Epithelial cell of esophagus (primary cell): ENCODE data around the gene UBE2G2.

Experiments used
- DNase-seq: peaks from one replicate; pipeline ENCODE4 v3.0.0; 2010; ENCODE audit warnings: low read depth
- H3K4me3 ChIP-seq: 2 replicates; pipeline ENCODE4 v1.5.1; 2011; ENCODE audit warnings: mild to moderate bottlenecking, low read length, control low read depth
- TF ChIP-seq, protein P1 (sequence below): IDR thresholded peaks from 2 replicates; pipeline ENCODE4 v1.5.1; 2011; ENCODE audit warnings: low read depth, mild to moderate bottlenecking, low read length, control low read depth, inconsistent platforms; ENCODE audit not compliant: insufficient read depth; ENCODE audit errors: missing control alignments

The UBE2G2 gene

DNA sequence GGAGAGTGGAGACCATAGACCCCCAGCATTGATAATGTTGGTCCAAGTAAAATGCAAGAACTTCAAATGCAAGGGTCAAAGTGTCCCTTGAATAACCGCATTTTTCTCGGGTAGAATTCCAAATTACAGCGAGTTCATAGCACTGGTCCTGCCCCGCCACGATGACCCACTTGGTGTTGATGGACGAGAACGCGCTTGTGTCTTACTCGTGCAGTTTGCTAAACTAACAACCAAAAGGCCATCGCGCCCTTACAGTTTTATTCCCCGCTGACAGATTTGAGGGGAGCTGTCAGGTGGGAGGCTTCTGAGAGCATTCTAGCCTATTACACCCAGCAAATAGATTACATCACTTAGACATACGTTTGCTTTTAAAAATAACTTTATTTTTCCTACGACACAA, 72.9 kb downstream of the UBE2G2 start:
- TF ChIP-seq, protein P1, sequence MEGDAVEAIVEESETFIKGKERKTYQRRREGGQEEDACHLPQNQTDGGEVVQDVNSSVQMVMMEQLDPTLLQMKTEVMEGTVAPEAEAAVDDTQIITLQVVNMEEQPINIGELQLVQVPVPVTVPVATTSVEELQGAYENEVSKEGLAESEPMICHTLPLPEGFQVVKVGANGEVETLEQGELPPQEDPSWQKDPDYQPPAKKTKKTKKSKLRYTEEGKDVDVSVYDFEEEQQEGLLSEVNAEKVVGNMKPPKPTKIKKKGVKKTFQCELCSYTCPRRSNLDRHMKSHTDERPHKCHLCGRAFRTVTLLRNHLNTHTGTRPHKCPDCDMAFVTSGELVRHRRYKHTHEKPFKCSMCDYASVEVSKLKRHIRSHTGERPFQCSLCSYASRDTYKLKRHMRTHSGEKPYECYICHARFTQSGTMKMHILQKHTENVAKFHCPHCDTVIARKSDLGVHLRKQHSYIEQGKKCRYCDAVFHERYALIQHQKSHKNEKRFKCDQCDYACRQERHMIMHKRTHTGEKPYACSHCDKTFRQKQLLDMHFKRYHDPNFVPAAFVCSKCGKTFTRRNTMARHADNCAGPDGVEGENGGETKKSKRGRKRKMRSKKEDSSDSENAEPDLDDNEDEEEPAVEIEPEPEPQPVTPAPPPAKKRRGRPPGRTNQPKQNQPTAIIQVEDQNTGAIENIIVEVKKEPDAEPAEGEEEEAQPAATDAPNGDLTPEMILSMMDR = no peak
- DNase-seq = no peak
- H3K4me3 ChIP-seq = no peak overlapping the region

DNA sequence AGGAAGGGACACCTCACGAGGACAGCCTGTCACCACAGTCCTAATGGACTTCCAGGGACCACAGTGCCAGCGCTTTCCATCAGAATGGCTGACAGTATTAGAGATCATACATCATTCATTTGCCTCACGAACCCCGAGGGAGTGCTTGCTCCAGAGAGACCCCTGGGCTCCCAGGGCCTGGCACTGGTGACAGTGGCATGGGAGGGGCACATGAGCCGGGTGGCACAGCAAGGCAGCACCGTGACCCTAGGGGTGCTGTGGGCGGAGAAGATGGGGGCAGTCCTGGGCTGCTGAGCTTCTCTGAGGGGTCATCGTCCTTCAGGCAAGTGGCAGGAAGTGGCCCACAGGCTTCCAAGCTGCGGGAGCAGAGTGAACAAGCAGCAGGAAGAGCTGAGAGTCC, 73.9 kb downstream of the UBE2G2 start:
- TF ChIP-seq, protein P1 = no peak
- no peak for DNase-seq
- no peak overlapping the region for H3K4me3 ChIP-seq

DNA sequence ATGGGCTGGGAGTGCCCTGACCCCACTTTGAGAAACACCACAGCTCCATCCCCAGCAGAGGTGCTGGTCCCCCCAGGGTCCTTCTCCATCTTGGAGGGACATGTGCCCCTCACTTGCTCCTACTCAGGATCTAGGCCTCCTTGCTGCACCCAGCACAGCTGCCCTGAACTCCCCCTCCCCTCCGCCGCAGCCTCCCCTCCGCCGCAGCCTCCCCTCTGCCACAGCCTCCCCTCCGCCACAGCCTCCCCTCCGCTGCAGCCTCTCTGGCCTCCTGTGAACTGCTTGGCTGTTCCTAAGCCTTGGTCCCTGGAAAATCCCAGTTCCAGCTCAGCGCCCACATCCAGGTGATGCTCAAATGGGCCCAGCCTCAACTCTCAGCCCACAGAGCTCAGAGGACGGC, 74.3 kb downstream of the UBE2G2 start:
- TF ChIP-seq, protein P1 = no peak
- H3K4me3 ChIP-seq = no peak overlapping the region
- DNase-seq = no peak

DNA sequence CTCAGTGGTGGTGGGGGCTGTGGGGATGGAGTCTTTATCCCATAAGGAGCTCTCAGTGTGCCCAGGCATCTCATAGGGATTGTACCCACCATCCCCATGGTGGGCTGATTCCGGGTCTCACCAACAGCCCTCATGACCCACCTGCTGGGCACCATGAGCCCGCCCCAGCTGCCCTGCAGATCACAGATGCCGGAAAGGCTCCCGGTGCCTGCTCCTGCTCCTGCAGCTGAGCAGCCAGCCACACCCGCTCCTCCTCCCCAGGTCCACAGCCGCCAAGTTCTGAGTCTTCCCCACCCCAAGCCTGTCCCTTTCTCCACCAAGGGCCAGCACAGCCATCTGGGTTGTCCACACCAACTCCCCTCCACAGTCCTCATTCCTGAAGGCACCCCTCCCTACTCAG, 74.8 kb downstream of the UBE2G2 start:
- TF ChIP-seq, protein P1 = no peak
- H3K4me3 ChIP-seq = no peak overlapping the region
- no peak for DNase-seq

DNA sequence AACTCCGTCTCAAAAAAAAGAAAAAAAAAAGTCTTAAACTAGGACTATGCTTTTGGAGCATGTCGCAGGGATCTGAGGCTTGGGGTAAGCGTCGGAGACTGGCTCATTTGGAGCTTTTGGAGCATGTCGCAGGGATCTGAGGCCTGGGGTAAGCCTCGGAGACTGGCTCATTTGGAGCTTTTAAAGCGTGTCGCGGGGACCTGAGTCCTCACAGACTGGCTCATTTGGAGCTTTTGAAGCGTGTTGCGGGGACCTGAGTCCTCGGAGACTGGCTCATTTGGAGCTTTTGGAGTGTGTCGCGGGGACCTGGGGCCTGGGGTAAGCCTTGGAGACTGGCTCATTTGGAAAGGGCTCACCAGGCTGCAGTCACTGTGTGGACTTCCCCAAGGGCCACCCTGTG, 76.7 kb downstream of the UBE2G2 start:
- TF ChIP-seq, protein P1 = no peak
- no peak overlapping the region for H3K4me3 ChIP-seq
- no peak for DNase-seq

DNA sequence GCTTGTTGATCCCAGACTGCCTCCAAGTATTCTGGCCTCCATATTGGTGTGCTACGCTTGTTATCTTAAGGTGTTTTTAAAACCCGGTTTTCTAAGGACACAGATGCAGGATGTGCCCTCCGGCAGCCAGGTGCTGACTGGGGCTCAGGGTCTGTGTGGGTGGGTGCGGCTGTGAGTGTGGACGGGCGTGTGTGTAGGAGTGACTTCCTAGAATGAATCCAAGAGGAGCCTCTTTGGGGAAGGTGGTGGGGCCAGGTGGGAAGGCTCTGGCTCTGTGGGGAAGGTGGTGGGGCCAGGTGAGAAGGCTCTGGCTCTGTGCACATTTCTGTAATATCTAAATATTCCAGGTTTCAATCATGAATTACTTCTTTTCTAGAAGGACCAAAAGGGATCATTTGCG, 77.4 kb downstream of the UBE2G2 start:
- no peak overlapping the region for H3K4me3 ChIP-seq
- no peak for DNase-seq
- TF ChIP-seq, protein P1 = no peak
